ENCODE measurements around the gene C6orf141. TPM values are rescaled to one million over a fixed set of nuclear protein-coding genes. Genes with fewer than 3 reads are reported as not detected.

Gene C6orf141
- total RNA-seq, 4 donors from 2014 or later: 1.0 to 7.8 (median 1.5) TPM; not detected in 1

GRCh38 chr6:49513153-49513989 lies 37.1 kb upstream of the C6orf141 start:
- no peaks in the 10 kb centered on the region for H3K36me3 ChIP-seq
- intact Hi-C loops (cut with DNase I; ENCODE audit: low total_unique reads) (no loop called here), in situ Hi-C loops (cut with MboI; ENCODE audit: low sequenced_read_pairs in 4 of 4) (no loop called here)
- no peaks in the 10 kb centered on the region for H3K9me3 ChIP-seq
- H3K4me1 ChIP-seq: no peaks in the 10 kb centered on the region
- ATAC-seq (no peak), DNase-seq (no peak)
- no peaks in the 10 kb centered on the region for H3K27me3 ChIP-seq
- H3K4me3 ChIP-seq: no peak overlapping the region
- H3K27ac ChIP-seq: no peak overlapping the region
- TF ChIP-seq POLR2A (IDR thresholded peaks at IDR 0.05) (no peak), CTCF (IDR thresholded peaks at IDR 0.05 in 4 of 5, conservative IDR thresholded peaks at IDR 0.05 in 1 of 5) (no peak)

- intact Hi-C loops (cut with DNase I; ENCODE audit: low total_unique reads) (no loop called here), in situ Hi-C loops (cut with MboI; ENCODE audit: low sequenced_read_pairs in 4 of 4) (no loop called here)
- Histone ChIP-seq H3K4me1 (no peaks in the 10 kb centered on the region), H3K27ac (no peak overlapping the region), H3K9me3 (no peaks in the 10 kb centered on the region), H3K4me3 (no peak overlapping the region), H3K27me3 (no peaks in the 10 kb centered on the region), H3K36me3 (no peaks in the 10 kb centered on the region)
- no peak for TF ChIP-seq POLR2A (IDR thresholded peaks at IDR 0.05)
- TF ChIP-seq CTCF (IDR thresholded peaks at IDR 0.05 in 4 of 5, conservative IDR thresholded peaks at IDR 0.05 in 1 of 5): no peak
- DNase-seq (no peak), ATAC-seq (no peak)
Observed at GRCh38 chr6:49514571-49515484, 35.6 kb upstream of the C6orf141 start.

- no peak for TF ChIP-seq CTCF (IDR thresholded peaks at IDR 0.05 in 4 of 5, conservative IDR thresholded peaks at IDR 0.05 in 1 of 5)
- no peak for TF ChIP-seq POLR2A (IDR thresholded peaks at IDR 0.05)
- Histone ChIP-seq H3K27ac (no peak overlapping the region), H3K9me3 (no peaks in the 10 kb centered on the region), H3K4me3 (no peak overlapping the region), H3K27me3 (no peaks in the 10 kb centered on the region), H3K4me1 (no peaks in the 10 kb centered on the region), H3K36me3 (no peaks in the 10 kb centered on the region)
- intact Hi-C loops (cut with DNase I; ENCODE audit: low total_unique reads) (no loop called here), in situ Hi-C loops (cut with MboI; ENCODE audit: low sequenced_read_pairs in 4 of 4) (no loop called here)
- no peak for ATAC-seq
- no peak for DNase-seq
Observed at GRCh38 chr6:49515485-49516146, 34.9 kb upstream of the C6orf141 start.

GRCh38 chr6:49516147-49516505 lies 34.3 kb upstream of the C6orf141 start:
- intact Hi-C loops (cut with DNase I; ENCODE audit: low total_unique reads) (no loop called here), in situ Hi-C loops (cut with MboI; ENCODE audit: low sequenced_read_pairs in 4 of 4) (no loop called here)
- no peak for TF ChIP-seq POLR2A (IDR thresholded peaks at IDR 0.05)
- no peak for TF ChIP-seq CTCF (IDR thresholded peaks at IDR 0.05 in 4 of 5, conservative IDR thresholded peaks at IDR 0.05 in 1 of 5)
- H3K9me3 ChIP-seq: no peaks in the 10 kb centered on the region
- ATAC-seq (no peak), DNase-seq (no peak)
- H3K4me3 ChIP-seq: no peak overlapping the region
- no peaks in the 10 kb centered on the region for H3K4me1 ChIP-seq
- H3K27me3 ChIP-seq: no peaks in the 10 kb centered on the region
- no peak overlapping the region for H3K27ac ChIP-seq
- no peaks in the 10 kb centered on the region for H3K36me3 ChIP-seq

All from gastrocnemius medialis (tissue), 4 donors.